Measurements from ENCODE around the gene KAT6B.

GRCh38 chr10:74963549-74963948 is 137.1 kb downstream of the KAT6B start:
- TF ChIP-seq CTCF (IDR thresholded peaks at IDR 0.05) (no peak), POLR2A (IDR thresholded peaks at IDR 0.05) (no peak)
